Measurements from ENCODE around the gene FOXN1.

- TF ChIP-seq KLF9 (CRISPR knock-in tag; IDR thresholded peaks at IDR 0.05; ENCODE audit: low read depth): no peak
- no peak for TF ChIP-seq CTCF (CRISPR knock-in tag; IDR thresholded peaks at IDR 0.05)
- TF ChIP-seq, protein P1, sequence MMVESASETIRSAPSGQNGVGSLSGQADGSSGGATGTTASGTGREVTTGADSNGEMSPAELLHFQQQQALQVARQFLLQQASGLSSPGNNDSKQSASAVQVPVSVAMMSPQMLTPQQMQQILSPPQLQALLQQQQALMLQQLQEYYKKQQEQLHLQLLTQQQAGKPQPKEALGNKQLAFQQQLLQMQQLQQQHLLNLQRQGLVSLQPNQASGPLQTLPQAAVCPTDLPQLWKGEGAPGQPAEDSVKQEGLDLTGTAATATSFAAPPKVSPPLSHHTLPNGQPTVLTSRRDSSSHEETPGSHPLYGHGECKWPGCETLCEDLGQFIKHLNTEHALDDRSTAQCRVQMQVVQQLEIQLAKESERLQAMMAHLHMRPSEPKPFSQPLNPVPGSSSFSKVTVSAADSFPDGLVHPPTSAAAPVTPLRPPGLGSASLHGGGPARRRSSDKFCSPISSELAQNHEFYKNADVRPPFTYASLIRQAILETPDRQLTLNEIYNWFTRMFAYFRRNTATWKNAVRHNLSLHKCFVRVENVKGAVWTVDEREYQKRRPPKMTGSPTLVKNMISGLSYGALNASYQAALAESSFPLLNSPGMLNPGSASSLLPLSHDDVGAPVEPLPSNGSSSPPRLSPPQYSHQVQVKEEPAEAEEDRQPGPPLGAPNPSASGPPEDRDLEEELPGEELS (CRISPR knock-in tag; IDR thresholded peaks at IDR 0.05): no peak
- TF ChIP-seq, protein P2, sequence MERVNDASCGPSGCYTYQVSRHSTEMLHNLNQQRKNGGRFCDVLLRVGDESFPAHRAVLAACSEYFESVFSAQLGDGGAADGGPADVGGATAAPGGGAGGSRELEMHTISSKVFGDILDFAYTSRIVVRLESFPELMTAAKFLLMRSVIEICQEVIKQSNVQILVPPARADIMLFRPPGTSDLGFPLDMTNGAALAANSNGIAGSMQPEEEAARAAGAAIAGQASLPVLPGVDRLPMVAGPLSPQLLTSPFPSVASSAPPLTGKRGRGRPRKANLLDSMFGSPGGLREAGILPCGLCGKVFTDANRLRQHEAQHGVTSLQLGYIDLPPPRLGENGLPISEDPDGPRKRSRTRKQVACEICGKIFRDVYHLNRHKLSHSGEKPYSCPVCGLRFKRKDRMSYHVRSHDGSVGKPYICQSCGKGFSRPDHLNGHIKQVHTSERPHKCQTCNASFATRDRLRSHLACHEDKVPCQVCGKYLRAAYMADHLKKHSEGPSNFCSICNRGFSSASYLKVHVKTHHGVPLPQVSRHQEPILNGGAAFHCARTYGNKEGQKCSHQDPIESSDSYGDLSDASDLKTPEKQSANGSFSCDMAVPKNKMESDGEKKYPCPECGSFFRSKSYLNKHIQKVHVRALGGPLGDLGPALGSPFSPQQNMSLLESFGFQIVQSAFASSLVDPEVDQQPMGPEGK (CRISPR knock-in tag; IDR thresholded peaks at IDR 0.05): no peak
- no peak for TF ChIP-seq ZSCAN9 (CRISPR knock-in tag; IDR thresholded peaks at IDR 0.05; ENCODE audit: borderline replicate concordance)
- no peak for TF ChIP-seq EP300 (IDR thresholded peaks at IDR 0.05; ENCODE audit: low read depth in 2 of 2, low read length in 2 of 2)
- no peak for TF ChIP-seq EP300 (CRISPR knock-in tag; IDR thresholded peaks at IDR 0.05; ENCODE audit: borderline replicate concordance)
- no peak for TF ChIP-seq ARNT (IDR thresholded peaks at IDR 0.05)
Observed at GRCh38 chr17:28480799-28481571, 25.2 kb upstream of the FOXN1 start.

Measured in HepG2 (cell line).